GM19467 (cell line): Measurements from ENCODE around the gene ZNF790.
A peak's percentile ranks its signal among the peaks of the same experiment; 100 is the strongest.
"Not testable (repeated sequence)": the region's sequence is repeated elsewhere in the genome, so short reads cannot be mapped to it uniquely, and the experiment has no call there.

ENCODE experiments used
- ATAC-seq: cut with Tn5 transposase; IDR thresholded peaks from one replicate; pipeline ENCODE4 v1.9.1; 2021; ENCODE audit warnings: mild to moderate bottlenecking, moderate library complexity; ENCODE audit not compliant: unreplicated experiment

The ZNF790 gene

DNA sequence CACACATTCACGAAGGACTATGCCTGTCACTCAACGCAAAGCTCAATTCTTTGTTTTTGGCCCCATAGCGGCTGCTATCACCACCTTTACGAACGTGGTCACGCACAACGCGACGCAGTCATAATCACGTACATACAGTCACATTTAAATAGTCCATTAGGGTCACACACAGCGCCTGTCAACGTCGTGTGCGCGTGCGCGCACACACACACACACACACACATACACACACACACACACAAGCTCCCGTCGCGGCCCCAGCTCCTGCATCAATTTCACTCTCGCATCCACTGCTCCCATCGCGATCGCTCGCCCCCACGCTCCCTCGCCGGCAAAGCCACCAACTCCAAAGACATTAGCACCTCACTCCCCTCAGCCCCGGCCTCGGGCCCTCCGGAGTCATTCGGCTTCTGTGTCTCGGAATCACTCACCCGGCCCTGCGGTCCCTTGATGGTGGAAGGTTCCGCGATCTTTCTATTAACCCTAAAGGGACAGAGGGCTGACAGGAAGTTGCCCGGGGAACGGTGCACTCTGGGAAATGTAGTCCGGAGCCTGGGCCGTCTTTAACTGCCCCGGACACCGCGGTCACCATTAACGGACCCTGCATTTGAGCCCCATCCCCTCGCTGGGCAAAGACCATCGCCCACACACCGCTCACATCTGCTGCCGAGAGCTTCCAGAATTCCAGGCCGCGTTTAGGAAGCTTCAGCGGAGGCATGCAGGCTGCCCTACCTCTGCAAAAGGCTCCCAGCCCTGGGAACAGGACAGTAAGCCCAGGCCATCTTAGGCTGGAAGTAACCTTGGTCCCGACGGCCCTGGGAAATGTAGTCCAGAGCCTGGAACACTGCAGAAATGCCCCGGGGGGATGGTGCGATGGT, at the start of gene ZNF790:
ZNF790 (minus strand) TSS at position 482 of the 878 bp plus-strand sequence. CDS start 12,768 bp downstream, outside the sequence.
- peak; percentile 86 for ATAC-seq

DNA sequence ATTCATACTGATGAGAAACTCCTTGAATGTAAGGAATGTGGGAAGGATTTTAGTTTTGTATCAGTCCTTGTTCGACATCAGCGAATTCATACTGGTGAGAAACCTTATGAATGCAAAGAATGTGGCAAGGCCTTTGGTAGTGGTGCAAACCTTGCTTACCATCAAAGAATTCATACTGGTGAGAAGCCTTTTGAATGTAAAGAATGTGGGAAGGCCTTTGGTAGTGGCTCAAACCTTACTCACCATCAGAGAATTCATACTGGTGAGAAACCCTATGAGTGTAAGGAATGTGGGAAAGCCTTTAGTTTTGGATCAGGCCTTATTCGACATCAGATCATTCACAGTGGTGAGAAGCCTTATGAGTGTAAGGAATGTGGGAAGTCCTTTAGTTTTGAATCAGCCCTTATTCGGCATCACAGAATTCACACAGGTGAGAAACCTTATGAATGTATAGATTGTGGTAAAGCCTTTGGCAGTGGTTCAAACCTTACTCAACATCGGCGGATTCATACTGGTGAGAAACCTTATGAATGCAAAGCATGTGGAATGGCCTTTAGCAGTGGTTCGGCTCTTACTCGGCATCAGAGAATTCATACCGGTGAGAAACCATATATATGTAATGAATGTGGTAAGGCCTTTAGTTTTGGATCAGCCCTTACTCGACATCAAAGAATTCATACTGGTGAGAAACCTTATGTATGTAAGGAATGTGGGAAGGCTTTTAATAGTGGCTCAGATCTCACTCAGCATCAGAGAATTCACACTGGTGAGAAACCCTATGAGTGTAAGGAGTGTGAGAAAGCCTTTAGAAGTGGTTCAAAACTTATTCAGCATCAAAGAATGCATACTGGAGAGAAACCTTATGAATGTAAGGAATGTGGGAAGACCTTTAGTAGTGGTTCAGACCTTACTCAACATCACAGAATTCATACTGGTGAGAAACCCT, 39.1 kb upstream of the ZNF790 start:
- no peak for ATAC-seq

DNA sequence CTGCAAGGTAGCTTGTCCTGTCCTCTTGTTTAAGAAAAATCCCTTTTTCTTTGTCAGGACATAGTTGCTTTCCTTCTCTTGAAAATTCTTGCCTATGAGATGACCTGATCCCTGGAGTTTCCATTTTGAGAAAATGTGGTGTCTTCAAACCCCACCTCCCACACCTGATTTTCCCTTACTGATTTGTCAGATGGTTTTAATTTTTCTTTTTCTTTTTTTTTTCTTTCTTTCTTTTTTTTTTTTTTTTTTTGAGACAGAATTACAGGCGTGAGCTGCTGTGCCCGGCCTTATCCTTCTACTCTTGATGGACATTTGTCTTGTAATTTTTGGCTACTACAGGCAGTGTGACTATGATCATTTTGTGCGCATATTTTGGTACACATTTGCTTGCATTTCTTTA, 13.7 kb upstream of the ZNF790 start:
- ATAC-seq = no peak

DNA sequence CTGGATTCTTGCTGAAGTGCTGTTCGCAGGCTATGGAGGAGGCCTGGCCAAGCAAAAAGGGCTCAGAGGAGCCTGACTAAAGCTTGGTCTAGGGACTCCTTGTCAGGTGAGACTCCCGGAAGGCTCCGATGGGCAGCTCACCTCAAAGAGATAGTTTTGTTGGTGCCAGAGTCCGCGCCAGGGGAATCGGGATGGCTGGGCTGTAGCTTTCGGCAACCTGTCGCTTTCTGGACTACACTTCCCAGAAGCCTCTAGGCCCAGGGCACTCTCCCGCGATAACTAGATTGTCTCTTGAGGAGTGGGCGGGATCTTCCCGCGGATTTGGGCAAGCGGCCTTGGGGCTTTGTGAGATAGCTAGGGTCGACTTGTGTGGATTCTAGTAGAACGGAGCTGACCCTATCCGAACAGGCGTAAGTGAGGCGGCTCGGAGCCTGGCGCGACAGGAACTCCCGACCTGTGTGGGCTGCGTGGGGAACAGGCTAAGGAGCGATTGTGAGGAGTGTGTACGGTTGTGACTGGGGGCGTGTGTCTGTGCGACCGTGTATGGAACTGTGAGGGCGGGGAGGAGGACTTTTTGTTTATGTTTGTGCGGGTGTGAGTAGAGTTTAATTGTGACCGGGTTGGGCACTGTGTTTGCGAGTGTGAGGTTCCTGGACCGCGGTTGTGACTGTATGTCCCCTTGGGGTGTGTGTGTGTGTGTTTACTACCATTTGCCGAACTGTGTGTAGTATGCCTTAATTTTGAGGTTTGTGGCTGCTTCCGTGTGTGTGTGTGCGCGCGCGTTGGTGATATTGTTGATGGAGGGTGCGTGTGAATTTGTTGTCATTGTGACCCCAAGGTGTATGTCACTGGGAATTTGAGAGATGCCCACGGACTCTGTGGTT, 12.6 kb upstream of the ZNF790 start, which contains the start of gene ZNF345:
ZNF345 (plus strand) TSS at position 318 of the 884 bp plus-strand sequence. CDS start 25,955 bp downstream, outside the sequence.
- ATAC-seq = peak; percentile 74

DNA sequence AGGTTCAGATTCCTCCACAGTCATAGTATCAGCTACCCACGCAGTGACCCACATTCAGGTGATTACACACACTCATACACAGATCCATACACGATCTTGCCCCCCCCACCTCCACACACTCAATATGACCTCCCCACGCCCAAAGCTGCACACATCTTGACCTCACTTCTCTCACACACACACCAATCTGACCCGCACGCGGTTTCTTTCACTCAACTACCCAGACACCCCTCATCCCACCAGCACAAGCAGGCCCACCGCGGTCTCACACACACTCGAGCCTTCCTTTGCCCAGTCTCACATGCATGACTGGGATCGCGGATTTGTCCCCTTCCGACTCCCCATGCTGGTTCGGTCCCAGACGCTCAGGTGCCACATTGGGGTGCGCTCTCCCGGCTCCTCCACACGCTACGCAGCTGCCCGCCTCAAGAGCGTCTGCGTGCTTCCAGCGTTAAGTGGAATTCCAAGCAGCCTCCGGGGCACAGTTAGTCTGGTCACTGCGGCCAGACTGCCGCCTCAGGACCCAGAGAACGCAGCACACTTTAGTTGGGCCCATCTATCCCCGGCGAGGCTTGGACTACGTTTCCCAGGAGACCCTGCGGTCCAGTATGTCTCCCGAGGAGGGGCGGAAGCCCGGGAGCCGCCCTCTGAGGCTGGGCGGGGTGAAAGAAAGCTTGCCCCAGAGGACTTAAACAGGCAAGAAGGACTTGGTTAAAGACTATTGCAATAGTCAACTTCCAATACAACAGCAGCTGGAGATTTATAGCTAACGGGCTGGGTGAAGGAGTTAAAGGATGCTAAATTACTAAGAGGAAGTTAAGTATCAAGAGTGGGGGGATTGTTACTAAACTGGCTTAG, 11.7 kb upstream of the ZNF790 start:
- peak; percentile 84 for ATAC-seq

DNA sequence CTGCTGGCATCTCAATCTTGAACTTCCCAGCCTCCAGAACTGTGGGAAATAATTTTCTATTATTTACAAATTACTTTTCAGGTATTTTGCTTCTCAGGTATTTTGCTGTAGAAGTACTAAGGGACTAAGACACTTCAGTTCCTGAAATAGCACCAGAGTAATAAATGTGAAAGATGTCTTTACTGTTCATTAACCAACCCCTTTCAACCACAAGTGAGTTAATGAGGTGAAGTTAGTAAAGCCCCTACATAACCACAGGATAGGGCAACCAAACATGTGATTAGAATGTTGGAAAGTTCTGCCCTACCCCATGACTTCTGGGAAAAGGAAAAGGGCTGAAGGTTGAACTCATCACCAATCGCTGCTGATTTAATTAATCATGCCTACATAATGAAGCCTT, 9.8 kb upstream of the ZNF790 start:
- no peak for ATAC-seq

DNA sequence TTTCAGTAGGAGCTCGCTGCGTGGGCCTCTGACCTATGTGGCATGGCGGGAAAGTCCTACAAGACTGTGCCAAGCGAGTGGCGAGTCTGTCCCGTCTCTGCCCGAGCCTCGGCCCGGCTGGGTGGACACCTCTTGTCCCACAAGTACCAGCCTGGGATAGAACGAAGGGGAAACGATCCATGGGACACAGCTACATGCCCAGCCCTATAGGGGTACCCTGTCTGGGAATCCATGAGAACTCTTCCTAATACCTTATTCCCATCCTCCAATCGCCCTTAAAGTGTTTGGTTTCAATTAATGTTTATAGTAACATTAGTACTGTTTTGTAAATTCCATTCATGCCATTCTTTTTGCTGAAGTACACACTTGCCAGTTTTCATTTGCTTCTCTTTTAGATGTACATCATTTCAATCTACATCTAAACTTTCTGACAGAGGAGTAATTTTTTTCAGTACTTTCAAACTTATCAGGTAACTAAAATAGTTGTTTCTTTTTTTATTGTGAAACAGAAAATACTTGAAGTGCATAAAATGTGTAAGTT, 667 bp upstream of the ZNF790 start:
- ATAC-seq = no peak

DNA sequence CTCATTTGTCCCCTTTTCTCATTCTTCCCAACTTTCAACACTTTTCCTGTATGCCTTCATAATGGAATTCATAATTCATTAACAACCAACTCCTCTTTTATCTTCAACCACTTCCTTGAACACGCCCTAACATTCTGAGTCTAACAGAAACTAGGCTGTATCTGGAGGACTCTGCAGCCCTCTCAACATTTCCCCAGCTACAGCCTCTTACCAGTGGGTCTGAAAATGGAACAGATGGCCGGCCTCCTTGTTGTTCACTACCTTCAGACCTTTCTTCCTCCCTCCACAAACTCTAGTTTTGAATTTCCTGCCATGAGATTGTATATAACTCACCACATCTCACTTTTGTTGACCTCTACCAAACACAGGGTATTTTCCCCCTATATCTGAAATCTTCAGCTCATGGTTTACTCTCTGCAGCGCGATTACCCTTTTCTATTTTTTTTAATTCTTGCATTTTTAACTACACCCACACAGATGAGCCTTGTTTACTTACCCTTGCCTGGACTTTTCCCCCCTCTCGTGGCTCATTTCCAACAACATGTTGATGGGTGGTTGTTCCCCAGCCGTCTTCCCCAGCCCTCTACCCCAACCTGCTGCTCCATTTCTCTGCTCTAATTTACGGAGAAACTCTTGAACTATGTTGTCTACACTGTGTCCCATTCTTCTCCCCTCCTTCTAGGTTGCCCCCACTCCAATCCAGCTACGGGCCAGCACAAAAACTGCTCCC, 846 bp downstream of the ZNF790 start:
- no peak for ATAC-seq

DNA sequence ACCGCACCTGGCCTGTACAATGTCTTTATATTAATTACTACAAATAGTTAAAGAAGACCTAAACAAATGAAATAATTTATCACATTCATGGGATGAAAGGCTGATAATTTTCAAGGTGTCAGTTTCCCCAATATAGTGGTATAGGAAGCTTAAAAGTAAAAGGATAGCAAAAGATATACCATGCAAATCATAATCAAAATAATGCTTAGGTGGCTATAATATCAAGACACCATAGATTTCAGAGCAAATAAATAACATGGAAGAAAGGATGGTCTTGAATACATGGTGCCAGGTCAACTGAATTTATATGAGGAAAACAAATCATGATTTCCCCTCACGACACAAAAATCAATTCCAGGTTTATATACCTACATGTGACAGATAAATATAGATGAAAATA, 4.8 kb downstream of the ZNF790 start:
- ATAC-seq = no peak

DNA sequence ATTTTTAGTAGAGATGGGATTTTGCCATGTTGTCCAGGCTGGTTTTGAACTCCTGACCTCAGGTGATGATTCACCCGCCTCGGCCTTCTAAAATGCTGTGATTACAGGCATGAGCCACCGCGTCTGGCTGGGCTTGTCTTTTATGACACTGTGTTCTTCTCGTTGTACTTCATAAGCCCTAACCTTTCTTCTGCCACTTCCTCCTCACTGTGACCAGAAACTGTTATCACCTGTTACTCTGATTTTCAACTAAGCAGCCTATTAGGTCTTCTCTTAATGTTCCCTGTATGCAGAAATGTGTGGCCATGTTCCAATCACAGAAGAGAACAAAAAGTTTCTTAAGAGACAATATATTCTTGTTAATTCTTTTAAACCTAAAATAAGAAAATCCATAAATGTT, 16.4 kb downstream of the ZNF790 start:
- no peak for ATAC-seq

DNA sequence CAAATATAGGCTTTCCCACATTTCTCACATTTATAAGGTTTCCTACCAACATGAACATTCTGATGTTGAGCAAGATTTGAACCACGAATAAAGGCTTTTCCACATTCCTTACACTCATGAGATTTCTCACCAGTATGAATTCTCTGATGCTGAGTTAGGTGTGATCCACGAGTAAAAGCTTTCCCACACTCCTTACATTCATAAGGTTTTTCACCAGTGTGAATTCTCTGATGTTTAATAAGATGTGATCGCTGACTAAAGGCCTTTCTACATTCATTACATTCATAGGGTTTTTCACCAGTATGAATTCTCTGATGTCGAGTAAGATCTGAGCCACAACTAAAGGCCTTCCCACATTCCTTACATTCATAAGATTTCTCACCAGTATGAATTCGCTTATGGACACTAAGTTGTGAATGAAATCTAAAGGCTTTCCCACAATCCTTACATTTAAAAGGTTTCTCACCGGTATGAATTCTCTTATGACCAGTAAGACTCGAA, 19.0 kb downstream of the ZNF790 start:
- no peak for ATAC-seq

DNA sequence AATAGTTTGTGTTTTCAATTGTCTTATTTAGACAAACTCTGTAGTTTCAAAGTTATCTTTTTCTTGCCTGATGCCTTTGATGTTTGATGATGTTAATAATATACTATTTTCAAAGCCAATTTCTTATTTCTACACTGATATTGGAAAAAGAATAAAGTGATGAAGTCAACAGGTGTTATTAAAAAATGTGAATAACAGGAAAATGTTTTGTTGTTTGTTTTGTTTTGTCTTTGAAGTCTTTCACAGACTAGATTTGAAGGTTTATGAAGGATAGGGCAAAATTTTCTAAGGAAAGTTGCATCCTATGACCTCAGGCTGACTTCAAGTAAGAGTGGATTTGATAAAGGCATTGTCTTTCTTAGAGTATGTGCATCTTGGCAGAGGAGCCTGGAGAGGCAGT, 31.2 kb downstream of the ZNF790 start:
- no peak for ATAC-seq

DNA sequence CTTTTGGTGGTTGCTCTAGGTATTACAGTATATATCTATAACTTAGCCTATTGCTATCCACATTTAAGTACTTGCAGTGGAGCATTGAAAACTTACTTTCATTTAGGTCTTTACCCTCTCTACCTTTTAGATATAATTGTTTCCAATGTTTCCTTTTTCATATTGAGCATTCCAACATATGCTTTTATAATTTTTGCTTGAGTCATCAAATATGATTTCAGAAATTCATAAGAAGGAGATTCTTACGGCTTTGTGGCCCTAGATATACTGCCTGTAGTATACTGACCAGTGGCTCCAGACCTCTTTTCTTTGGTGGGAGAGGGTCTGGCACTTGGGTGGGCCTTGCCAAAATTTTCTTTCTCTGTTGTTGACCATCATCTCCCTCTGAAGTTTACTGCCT, 32.8 kb downstream of the ZNF790 start:
- ATAC-seq = no peak

DNA sequence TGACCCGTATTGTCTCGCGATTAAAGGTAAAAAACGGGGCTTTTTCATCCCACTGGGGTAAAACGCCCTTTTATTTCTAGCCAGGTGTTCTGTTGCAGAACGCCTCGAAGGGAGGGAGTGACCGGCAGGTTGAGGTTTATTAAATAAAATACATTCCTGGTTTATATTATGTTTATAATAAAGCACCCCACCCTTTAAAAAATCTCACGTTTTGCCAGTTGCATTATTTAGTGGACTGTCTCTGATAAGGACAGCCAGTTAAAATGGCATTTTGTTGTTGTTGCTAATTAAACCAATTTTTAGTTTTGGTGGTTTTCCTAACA, 40.4 kb downstream of the ZNF790 start:
- ATAC-seq = no peak

DNA sequence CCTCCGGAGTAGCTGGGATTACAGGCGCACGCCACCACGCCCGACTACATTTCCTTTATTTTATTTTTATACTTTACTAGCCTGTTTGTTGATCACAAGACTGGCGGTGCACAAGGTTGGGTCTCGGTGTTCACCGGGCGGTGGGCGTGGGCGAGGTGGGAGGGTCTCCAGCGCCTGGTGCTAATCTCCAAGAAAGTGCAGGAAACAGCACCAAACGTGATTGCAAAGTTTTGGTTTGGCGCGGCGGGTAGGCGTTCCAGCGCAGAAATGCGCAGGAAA, 41.5 kb downstream of the ZNF790 start:
- ATAC-seq = no peak

DNA sequence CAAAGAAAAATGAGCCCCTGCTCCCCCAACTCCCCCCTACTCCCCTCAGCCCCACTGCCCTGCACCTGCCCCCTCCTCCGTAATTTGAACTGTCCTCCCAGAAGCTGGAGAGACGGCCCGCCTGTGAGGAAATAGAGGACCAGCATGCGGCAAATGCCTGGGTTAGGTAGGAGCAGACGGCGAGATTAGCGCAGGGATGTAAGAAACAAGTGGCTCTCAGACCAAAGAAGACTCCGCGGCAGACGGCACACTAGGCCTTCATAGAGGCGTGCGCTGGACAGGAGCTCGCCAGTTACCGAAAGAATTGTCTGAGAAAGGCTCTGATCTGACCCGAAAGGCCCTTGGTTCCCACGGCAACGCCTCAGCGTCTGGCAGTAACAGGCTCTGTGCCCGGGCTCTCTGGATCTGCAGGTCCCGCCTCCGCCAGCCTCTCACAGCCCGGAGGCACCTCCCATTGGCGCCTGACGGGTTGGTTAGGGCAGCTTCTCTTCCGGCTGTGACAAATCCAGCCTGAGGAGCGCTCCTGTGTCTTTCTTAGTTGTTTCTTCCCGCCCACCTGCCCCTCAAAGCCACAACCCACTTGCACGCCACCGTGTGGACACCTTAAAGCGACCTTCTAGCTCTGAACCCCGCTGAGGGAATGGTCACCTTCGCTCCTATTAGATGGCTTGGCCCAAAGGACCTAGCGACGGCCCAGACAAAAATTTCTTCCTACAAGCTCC, 46.6 kb downstream of the ZNF790 start:
- ATAC-seq = not testable (repeated sequence)

DNA sequence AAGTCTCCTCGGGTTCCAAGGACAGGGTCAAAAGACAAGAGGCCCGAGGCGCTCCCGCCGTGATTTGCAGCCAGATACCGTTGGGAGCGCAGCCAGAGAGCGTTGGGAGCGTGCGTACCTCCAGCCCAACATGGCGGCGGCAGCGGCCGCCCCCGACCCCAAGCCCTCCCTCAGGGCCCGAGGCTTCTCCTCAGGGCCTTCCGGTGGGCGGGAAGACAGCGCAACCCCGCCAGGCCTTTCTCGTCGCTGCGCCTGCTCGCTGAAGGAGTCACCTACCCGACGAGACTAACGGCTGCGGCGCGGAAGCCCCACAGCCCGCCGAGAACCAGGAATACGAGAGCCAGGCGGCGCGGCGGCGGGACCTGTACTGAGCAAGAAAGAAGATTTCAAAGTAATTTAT, 62.4 kb downstream of the ZNF790 start:
- no peak for ATAC-seq

DNA sequence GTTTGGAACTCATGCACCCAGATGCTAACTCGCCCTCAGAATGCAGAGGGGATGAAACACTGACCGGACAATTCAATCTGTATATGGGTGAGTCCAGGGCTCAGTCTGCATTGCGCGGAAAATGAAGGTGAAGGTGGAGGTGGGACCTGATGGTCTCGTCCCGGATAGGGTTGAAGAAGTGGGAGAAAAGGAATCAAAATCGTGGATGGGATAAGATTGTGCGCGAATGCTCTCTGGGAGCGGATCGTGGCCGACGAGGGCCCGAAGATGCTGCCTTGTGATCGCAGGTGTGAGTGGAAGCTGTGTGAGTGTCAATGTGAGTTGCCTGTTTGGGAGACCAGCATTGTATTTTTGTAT, 65.0 kb downstream of the ZNF790 start:
- peak; percentile 20 for ATAC-seq
